ENCODE data around the gene RET.

Gene RET

DNA sequence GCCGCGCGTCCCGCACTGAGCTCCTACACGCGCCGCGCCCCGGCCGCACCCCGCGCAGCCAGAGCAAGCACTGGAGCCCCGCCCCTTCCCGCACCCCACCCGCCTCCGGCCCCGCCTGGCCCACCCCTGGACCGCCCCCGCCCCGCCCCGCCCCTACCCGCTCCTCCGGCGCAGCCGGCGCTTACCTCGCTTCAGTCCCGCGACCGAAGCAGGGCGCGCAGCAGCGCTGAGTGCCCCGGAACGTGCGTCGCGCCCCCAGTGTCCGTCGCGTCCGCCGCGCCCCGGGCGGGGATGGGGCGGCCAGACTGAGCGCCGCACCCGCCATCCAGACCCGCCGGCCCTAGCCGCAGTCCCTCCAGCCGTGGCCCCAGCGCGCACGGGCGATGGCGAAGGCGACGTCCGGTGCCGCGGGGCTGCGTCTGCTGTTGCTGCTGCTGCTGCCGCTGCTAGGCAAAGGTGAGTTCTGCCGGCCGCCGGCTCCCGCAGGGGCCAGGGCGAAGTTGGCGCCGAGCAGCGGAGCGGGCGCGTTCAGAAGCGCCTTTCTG is at the start of gene RET:
Gene RET (plus strand): TSS at position 194 of the 545 bp plus-strand sequence. CDS start 190 bp downstream, at position 384.
- Mint-ChIP-seq H3K36me3 (no peaks in the 10 kb centered on the region), H3K27me3 (peaks cover 90% of the 10 kb centered on the region)
- DNase-seq: peak; percentile 71

DNA sequence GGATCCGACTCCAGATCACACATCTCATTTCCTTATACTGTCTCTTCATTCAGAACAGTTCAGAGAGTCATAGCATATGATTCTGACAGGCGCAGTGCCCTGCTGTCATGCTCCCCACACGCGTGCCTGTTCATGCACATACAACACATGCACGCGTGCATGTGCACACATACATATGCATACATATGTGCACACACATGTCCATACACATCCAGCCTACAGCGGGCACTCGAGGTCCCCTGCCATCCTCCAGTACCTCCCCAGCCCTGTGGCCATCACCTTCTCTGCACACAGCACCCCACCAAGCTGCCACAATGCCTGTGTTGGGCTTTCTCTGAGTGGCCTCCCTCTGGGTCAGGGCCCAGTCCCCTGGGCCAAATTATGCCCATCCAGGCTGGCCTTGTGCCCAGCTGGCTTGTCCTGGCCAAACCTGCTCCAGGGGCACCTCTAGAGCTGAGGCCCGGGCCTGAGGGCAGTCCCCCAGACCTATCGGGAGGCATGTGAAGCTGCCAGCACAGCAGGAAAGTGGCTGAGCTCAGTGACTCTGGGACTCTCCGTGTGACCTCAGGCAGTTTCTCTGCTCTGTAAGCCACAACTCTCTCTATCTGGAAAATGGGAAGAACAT is 49.4 kb upstream of the RET start:
- Mint-ChIP-seq H3K4me3 (no peak overlapping the region), H3K36me3 (no peaks in the 10 kb centered on the region), H3K4me1 (no peaks in the 10 kb centered on the region), H3K27ac (no peak overlapping the region), H3K9me3 (peaks cover 3% of the 10 kb centered on the region), H3K27me3 (peaks cover 7% of the 10 kb centered on the region)
- CTCF ChIA-PET: no interaction called here
- DNase-seq: no peak

More for the DNA sequence above, at the start of gene RET:
- H3K4me3 Mint-ChIP-seq: peak within 1 kb of the TSS; percentile 65
- peaks cover 8% of the 10 kb centered on the region for H3K4me1 Mint-ChIP-seq
- no peaks in the 10 kb centered on the region for H3K9me3 Mint-ChIP-seq
- H3K27ac Mint-ChIP-seq: no peak within 1 kb of the TSS
- CTCF ChIA-PET: no interaction called here

DNA sequence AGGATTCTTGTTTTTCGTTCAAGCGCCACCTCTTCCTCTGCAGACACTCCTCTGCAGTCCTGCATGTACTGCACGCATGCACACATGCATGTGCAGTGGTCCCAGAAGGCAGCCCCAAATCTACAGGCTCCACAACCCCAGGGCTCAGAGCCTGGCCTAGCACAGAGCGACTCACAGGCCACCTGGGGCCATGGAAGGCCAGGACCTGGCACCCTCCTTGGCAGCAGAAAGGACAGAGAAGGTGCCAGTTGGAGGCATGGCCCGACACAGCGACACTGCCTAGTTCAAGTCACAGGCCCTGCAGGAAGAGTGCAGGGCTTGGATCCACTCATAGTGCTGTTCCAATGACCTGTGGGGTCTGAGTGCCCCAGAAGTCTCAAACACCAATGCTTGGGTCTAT is 48.7 kb upstream of the RET start:
- DNase-seq: no peak
- CTCF ChIA-PET: no interaction called here
- Mint-ChIP-seq H3K9me3 (peaks cover 10% of the 10 kb centered on the region), H3K27me3 (peaks cover under 1% of the 10 kb centered on the region), H3K4me1 (no peaks in the 10 kb centered on the region), H3K27ac (no peak overlapping the region), H3K4me3 (no peak overlapping the region), H3K36me3 (no peaks in the 10 kb centered on the region)

DNA sequence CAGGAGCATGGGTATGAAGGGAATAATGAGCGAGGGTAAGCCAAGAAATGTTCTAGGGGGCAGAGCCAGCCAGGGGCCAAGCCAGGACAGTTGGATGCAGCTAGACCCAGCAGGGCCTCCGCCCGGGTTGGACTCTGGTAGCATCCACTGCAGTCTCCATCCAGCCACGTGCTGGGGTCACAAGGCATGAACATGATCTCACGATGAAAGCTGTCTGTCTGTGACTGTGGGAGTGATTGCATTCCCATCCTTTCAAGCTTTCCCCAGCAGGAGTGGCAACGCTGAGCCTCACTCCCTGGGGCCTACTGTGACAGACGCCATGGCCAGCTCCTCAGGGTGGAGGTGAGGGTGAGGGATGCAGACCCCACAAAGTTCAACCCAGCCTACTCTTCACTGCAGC is 47.8 kb upstream of the RET start:
- H3K9me3 Mint-ChIP-seq: peaks cover 12% of the 10 kb centered on the region
- no peaks in the 10 kb centered on the region for H3K27me3 Mint-ChIP-seq
- no peaks in the 10 kb centered on the region for H3K4me1 Mint-ChIP-seq
- H3K4me3 Mint-ChIP-seq: no peak overlapping the region
- CTCF ChIA-PET: no interaction called here
- no peaks in the 10 kb centered on the region for H3K36me3 Mint-ChIP-seq
- H3K27ac Mint-ChIP-seq: no peak overlapping the region
- DNase-seq: no peak

DNA sequence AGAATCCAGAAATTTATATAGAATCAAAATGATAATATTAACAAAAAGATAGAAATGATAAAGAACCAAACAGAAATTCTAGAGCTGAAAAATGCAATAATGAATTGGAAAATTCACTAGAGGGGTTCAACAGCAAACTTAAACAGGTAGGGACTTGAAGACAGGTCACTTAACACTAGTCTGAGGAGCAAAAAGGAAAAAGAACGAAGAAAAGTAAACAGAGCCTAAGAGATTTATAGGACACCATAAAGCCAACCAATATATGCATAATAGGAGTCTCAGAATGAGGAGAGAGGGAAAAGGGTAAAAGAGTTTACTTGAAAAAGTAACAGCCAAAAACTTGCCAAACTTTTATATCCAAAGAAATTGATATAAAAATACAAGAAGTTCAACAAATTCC is 44.3 kb upstream of the RET start:
- Mint-ChIP-seq H3K27me3 (no peaks in the 10 kb centered on the region), H3K27ac (no peak overlapping the region), H3K4me1 (no peaks in the 10 kb centered on the region), H3K36me3 (no peaks in the 10 kb centered on the region), H3K4me3 (no peak overlapping the region), H3K9me3 (peaks cover 12% of the 10 kb centered on the region)
- DNase-seq: no peak
- CTCF ChIA-PET: no interaction called here

DNA sequence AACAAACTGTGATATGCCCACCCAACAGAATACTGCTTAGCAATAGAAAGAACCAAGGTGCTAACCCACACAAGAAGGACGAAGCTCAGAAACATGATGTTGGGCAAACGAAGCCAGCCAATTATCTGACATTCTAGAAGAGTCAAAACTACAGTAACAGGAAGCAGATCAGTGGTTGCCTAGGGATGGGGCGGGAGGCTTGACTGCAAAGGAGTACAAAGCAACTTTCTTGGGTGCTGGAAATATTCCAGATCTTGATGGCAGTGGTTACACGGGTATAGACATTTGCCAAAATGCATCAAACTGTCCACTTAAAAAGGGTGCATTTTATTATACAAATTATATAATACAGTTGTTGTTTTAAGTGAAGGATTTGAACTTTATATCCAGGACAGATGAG is 41.1 kb upstream of the RET start:
- Mint-ChIP-seq H3K4me3 (no peak overlapping the region), H3K9me3 (peaks cover 12% of the 10 kb centered on the region), H3K27ac (no peak overlapping the region), H3K4me1 (no peaks in the 10 kb centered on the region), H3K36me3 (no peaks in the 10 kb centered on the region), H3K27me3 (no peaks in the 10 kb centered on the region)
- no peak for DNase-seq
- CTCF ChIA-PET: no interaction called here

DNA sequence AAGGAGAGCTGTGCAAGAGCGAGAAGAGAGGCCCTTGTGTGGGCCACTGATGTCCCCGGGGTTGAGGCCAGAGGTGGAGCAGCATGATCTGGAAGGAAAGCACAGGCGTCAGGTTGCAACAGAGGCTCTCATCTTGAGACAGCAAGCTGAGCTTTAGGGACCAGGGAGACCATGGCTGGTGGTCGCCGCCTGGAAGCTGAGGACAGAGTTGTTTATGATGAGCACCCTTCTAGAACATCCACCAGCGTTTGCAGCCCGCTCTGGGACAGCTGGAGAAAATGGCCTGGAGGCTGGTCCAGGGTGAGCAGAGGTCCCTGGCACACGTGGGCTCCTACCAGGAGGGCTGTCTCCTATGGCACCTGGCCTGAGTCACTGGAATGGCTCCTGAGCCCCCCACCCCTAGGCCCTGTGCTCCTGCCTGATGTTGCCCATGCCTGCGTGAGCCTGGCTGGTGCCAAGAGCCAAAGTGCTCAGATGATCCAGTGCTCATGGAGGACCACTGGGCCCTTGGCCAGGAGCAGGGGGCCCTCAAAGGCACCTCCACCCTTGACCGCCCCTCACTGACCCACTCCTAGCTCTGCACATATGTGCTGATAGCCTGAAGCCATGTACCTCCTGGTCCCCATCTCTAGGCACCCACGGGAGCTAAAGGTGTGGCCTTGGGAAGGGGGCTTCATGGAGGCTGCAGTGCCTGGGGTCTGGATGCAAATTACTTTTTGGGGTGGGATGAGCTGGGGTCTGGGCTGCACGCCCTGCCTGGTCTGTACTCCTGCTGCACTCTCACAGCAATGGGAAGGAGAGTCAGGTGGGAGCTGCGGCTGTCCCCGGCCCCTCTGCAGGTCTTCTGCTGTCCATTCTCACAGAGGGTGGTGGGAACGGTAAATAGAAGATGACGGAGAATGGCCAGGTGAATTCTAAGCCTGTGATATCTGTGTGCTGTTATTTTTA is 40.1 kb upstream of the RET start:
- Mint-ChIP-seq H3K27ac (no peak overlapping the region), H3K4me3 (no peak overlapping the region), H3K9me3 (peaks cover 12% of the 10 kb centered on the region), H3K4me1 (no peaks in the 10 kb centered on the region), H3K36me3 (no peaks in the 10 kb centered on the region), H3K27me3 (no peaks in the 10 kb centered on the region)
- no peak for DNase-seq
- CTCF ChIA-PET: no interaction called here

DNA sequence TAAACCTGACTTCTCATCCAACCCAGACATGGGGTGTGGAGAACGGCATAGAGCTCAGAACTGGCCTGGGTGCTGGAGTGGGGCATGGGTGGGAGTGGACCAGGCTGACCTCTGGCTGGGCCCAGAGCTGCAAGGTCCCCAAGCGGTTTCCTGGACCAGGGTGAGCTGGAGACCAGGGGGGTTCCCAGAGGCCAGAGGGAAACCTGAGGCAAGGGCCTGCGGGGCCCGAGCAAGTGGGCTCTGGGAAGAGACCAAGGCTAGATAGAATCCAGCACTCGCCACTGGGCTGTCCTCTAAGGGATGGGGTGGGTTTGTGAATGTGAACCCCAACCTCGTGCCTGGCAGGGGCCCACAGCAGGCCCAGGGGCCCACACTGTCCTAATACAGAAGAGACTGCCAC is 39.4 kb upstream of the RET start:
- CTCF ChIA-PET: no interaction called here
- H3K27ac Mint-ChIP-seq: no peak overlapping the region
- peaks cover 9% of the 10 kb centered on the region for H3K9me3 Mint-ChIP-seq
- no peak overlapping the region for H3K4me3 Mint-ChIP-seq
- H3K27me3 Mint-ChIP-seq: no peaks in the 10 kb centered on the region
- no peak for DNase-seq
- H3K36me3 Mint-ChIP-seq: no peaks in the 10 kb centered on the region
- no peaks in the 10 kb centered on the region for H3K4me1 Mint-ChIP-seq

DNA sequence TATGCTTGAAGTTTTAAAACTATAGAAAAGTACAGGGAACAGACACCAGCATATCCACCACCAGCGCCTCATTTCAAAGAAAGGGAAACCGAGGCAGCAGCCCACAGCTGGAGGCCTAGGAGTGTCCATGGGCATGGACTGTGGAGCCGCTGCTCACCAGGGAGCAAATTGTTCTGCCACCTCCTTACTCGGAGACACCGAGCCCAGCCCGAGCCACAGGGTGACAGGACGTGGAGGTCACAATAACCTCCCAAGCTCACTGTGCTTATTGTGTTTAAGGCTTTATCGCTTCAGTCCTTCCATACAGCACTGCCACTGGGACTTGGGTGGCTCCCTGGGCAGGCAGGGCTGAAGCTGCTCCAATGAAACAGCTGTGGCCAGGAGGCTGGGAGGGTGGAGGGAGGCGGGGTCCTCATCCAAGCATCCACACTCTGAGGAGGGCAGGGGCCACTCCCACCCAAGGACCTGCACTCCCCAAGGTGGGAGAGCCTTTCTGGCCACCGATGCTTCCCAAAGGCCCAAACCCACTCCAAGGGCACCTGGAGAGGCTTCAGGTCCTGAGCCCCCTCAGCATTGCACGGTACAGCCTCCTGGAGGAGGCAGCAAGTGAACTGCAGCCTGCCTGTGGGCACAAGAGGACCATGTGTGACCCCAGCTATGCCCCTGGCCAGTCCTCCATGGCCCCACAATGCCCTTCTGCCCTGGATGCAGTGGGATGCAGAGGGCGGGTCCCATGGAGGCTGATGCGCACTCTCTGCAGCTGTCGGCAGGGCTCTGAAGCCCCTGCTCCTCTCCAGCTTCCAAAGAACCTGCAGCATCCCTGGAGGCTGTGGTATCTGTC is 38.7 kb upstream of the RET start:
- no peak for DNase-seq
- Mint-ChIP-seq H3K36me3 (no peaks in the 10 kb centered on the region), H3K27ac (no peak overlapping the region), H3K27me3 (no peaks in the 10 kb centered on the region), H3K9me3 (peaks cover 2% of the 10 kb centered on the region), H3K4me1 (no peaks in the 10 kb centered on the region), H3K4me3 (no peak overlapping the region)
- CTCF ChIA-PET: no interaction called here

DNA sequence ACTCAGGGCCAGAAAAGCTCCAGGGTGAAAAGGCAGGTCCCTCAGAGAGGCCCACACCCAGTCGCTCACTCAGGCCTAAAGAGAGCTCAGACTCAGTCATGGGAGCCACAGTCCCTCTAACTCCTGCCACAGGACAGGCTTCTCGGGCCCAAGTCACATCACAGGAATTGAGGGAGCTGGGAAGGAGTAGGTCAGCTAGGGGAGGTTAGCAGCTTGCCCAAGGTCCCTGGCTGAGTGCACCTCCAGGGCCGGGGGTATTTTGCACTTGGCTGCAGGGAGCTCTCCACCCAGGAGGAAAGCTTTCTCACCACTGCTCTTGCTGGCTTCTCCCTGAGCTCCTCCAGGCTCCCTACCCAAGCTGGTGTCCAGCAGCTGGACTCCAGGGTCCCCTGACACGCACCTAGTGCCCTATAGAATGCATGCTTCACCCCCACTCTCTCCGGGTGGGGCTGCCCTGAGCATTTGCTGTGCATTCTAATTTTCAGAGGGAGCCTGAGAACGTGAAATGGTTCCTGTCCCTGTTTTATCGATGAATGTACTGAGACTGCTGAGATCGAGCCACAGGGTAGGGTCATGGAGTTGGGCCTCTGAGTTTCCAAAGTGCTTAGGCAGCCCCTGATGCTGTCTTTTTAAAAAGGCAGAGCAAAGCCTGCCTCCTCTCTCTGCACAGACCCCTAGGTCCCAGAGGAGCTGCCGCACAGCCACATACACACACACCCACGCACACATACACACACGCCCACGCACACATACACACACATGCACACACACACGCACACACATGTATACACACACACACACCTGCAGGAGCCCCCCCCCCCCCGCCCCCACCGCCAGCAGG is 37.9 kb upstream of the RET start:
- H3K27ac Mint-ChIP-seq: no peak overlapping the region
- no peaks in the 10 kb centered on the region for H3K36me3 Mint-ChIP-seq
- H3K4me3 Mint-ChIP-seq: no peak overlapping the region
- no peak for DNase-seq
- CTCF ChIA-PET: no interaction called here
- H3K4me1 Mint-ChIP-seq: no peaks in the 10 kb centered on the region
- H3K27me3 Mint-ChIP-seq: no peaks in the 10 kb centered on the region
- H3K9me3 Mint-ChIP-seq: no peaks in the 10 kb centered on the region

DNA sequence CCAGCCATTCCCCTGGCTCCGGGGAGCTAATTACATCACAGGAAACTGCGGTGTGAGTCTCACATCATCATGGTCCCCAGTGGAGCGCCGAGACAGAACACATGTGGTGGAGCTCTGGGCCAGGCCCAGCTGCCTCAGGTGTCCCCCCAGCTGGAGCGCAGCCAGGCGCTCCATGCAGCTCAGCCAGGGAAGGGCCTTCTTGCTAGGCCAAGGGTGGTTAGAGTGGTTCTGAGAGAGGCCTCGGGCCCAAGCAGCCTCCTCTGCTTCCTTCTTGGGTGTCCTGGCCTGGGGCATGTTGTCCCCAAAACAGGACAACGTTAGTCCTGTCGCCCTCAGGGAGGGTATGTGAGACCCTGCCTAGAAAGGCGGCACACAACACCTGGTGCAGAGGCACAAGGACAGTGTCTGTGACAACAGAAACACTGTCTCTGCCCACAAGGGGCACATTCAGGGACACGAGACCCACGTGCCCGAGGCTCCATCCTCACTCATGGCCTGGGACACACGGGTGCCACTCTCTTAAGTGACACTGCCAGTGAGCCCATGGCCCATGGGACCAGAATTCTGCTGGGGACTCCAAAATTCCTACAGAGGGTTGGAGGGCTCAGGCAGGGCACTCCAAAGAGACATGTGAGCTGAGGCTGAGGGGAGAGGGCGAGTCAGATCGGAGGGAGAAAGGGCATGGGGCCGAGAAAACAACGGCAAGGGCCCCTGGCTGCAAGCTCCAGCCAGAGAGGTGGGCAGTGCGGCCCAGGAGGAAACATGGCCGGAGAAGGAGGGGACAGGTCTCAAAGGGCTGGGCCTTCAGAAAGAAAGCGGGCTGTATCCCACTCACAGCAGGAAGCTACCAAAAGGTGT is 37.0 kb upstream of the RET start:
- CTCF ChIA-PET: no interaction called here
- H3K4me3 Mint-ChIP-seq: no peak overlapping the region
- no peak for DNase-seq
- H3K27me3 Mint-ChIP-seq: no peaks in the 10 kb centered on the region
- H3K27ac Mint-ChIP-seq: no peak overlapping the region
- no peaks in the 10 kb centered on the region for H3K9me3 Mint-ChIP-seq
- no peaks in the 10 kb centered on the region for H3K4me1 Mint-ChIP-seq
- H3K36me3 Mint-ChIP-seq: no peaks in the 10 kb centered on the region

DNA sequence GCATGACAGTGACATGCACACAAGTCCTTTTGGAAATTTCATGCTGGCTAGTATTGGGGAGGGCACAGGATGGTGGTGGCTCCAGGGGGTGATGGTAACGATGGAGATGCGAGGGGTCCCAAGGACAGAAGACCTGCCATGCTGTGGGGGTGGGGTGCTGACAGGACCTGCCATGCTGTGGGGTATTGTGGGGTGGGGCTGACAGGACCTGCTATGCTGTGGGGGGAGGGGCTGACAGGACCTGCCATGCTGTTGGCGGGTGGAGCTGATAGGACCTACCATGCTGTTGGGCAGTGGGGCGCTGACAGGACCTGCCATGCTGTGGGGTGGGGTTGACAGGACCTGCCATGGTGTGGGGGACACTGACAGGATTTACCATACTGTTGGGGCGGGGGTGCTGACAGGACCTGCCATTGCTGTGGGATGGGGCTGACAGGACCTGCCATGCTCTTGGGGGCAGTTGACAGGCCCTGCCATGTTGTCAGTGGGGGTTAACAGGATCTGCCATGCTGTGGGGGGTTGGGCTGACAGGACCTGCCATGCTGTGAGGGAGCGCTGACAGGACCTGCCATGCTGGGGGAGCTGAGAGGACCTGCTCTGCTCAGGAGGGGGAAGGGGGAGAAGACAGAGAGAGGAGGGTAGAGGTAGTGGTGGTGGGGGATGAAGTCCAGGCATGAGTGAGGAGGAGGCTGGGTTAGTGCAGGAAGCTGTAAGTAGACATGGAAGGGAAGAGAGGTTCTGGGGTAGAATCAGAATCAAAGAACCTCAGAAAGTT is 36.2 kb upstream of the RET start:
- Mint-ChIP-seq H3K9me3 (no peaks in the 10 kb centered on the region), H3K4me1 (no peaks in the 10 kb centered on the region), H3K4me3 (no peak overlapping the region), H3K27ac (no peak overlapping the region), H3K36me3 (no peaks in the 10 kb centered on the region), H3K27me3 (no peaks in the 10 kb centered on the region)
- CTCF ChIA-PET: no interaction called here
- DNase-seq: no peak
